ENCODE data around the gene LAMA3. TPM values are rescaled to one million over a fixed set of nuclear protein-coding genes. Genes with fewer than 3 reads are reported as not detected.

Gene LAMA3
- total and polyA plus RNA-seq, 12 donors = 0.89 to 5.3 (median 3.3) TPM

DNA sequence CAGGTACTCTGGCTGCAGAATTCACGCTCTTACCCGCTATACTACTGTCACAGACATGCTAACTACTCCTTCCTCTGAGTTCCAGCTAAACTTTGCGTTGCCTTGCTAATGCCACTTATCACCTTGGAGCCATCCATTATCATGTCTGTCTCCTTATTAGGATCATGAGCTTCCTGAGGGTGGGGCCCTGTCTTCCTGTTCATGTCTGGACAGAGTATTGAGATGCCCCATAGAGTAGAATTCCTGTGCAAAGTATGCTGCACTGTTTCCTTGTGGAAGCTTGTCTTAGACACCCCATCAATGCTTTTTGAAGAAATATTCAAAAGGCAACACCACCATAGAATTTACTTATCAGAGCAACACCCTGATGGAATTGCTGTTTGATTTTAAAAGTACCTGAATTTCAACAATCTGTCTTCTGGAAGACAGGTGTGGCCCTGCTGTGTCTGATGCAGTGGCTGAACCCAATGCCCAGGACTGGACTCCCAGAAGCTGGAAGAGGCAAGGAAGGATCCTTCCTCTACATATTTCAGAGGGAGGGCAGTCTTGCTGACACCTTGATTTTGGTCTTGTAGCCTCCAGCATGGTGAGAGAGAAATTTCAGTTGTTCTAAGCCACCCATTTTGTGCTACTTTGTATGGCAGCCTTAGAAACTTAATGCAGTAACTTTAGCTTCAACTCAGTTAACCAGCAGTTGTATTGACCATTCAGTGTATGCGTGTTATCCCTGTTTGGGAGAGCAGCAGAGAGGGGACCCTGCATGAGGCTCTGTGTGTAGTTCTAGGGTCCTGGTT lies 5.6 kb downstream of the LAMA3 start:
- no peak for TF ChIP-seq CTCF (IDR thresholded peaks at IDR 0.05)
- no peak overlapping the region for H3K27ac ChIP-seq
- ATAC-seq (no peak), DNase-seq (no peak)
- no peaks in the 10 kb centered on the region for H3K9me3 ChIP-seq
- 89 to 94% methylated on average over 4 of the region's 4 CpGs for WGBS, 2 donors
- peaks cover 0 to 9% (median 0%) of the 10 kb centered on the region in 7 donors for H3K27me3 ChIP-seq
- H3K36me3 ChIP-seq = no peaks in the 10 kb centered on the region
- H3K4me1 ChIP-seq = peaks cover 0 to 9% (median 5%) of the 10 kb centered on the region in 9 donors
- no peak overlapping the region for H3K4me3 ChIP-seq
- intact Hi-C loops (cut with DNase I) = loop anchor here in 4 of 10 donors (5.0 to 10.0 kb wide), 4 partner anchors 38 to 190 kb away; partner anchors contain the start of gene RMC1 (in 1 of the 4)

- H3K4me1 ChIP-seq = peaks cover 0 to 11% (median 0%) of the 10 kb centered on the region in 9 donors
- H3K4me3 ChIP-seq = no peak overlapping the region
- ATAC-seq = no peak
- intact Hi-C loops (cut with DNase I) = loop anchor here in 5 of 10 donors (5.0 to 10.0 kb wide), 2 partner anchors 79 to 186 kb away; no protein-coding TSS in a partner anchor
- no peak for TF ChIP-seq CTCF (IDR thresholded peaks at IDR 0.05)
- peaks cover 0 to 7% (median 0%) of the 10 kb centered on the region in 7 donors for H3K27me3 ChIP-seq
- no peak for DNase-seq
- H3K36me3 ChIP-seq = no peaks in the 10 kb centered on the region
- WGBS, 2 donors = 51 to 73% methylated on average over 2 of the region's 2 CpGs
- no peaks in the 10 kb centered on the region for H3K9me3 ChIP-seq
- no peak overlapping the region for H3K27ac ChIP-seq
These were observed 11.8 kb downstream of the LAMA3 start for GRCh38 chr18:23701017-23701416.

DNA sequence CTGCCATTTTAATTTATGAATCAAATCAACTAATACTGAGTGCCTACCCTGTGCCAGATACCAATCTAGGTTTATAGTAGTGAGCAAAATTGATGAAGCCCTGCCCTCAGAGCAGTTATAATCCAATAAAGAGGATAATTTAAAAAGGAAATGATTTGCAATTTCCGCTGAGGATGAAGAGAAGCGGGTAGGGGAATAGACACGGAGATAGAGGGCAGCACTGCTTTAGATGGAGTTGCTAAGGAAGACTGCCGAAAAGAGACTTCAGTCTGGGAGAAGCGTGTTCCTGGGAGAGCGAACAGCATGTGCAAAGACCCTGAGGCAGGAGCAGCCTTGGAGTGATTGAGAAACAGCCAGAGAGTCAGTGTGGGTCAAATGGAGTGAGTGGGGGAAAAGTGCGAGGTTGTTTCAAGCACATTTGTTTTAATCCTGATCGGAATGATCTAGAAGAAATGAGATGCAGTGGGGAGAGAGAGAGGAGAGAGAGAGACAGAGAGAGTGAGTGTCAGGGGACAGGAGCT lies 12.4 kb downstream of the LAMA3 start:
- no peak for TF ChIP-seq CTCF (IDR thresholded peaks at IDR 0.05)
- H3K27me3 ChIP-seq = peaks cover 0 to 7% (median 0%) of the 10 kb centered on the region in 7 donors
- H3K4me3 ChIP-seq = no peak overlapping the region
- no peaks in the 10 kb centered on the region for H3K36me3 ChIP-seq
- peaks cover 0 to 11% (median 0%) of the 10 kb centered on the region in 9 donors for H3K4me1 ChIP-seq
- H3K9me3 ChIP-seq = peaks cover 0 to 6% (median 0%) of the 10 kb centered on the region in 11 donors
- WGBS, 2 donors = 91 to 93% methylated on average over 8 of the region's 8 CpGs
- H3K27ac ChIP-seq = no peak overlapping the region
- no peak for DNase-seq
- no peak for ATAC-seq
- intact Hi-C loops (cut with DNase I) = loop anchor here in 8 of 10 donors (2.0 to 10.0 kb wide), 4 partner anchors 79 to 187 kb away; no protein-coding TSS in a partner anchor

- Histone ChIP-seq H3K27ac (no peak overlapping the region), H3K9me3 (peaks cover 0 to 14% (median 5%) of the 10 kb centered on the region in 11 donors), H3K4me1 (peaks cover 0 to 11% (median 0%) of the 10 kb centered on the region in 9 donors), H3K36me3 (no peaks in the 10 kb centered on the region), H3K27me3 (peaks cover 0 to 7% (median 0%) of the 10 kb centered on the region in 7 donors), H3K4me3 (no peak overlapping the region)
- intact Hi-C loops (cut with DNase I) = loop anchor here (1.0 to 10.0 kb wide), 5 partner anchors 80 to 188 kb away; no protein-coding TSS in a partner anchor
- DNase-seq (no peak), ATAC-seq (no peak)
- no peak for TF ChIP-seq CTCF (IDR thresholded peaks at IDR 0.05)
- 82 to 93% methylated on average over 4 of the region's 4 CpGs for WGBS, 2 donors
These were observed 13.4 kb downstream of the LAMA3 start for GRCh38 chr18:23702606-23703005.

Data from heart right ventricle (tissue), 16 donors.